Nephron progenitor cell (in vitro differentiated cells): Measurements from ENCODE around the gene UTY.

Experiments
- DNase-seq: peaks from one replicate; pipeline ENCODE4 v3.0.0; 2021
- H3K27ac Mint-ChIP-seq: 2 replicates; pipeline ENCODE4 v1.8.0; 2021; ENCODE audit warnings: mild to moderate bottlenecking, moderate library complexity, mixed read lengths
- H3K27me3 Mint-ChIP-seq: 2 replicates; pipeline ENCODE4 v1.8.0; 2021; ENCODE audit warnings: mild to moderate bottlenecking, low read depth, mixed read lengths; ENCODE audit not compliant: poor library complexity
- H3K36me3 Mint-ChIP-seq: 2 replicates; pipeline ENCODE4 v1.8.0; 2021; ENCODE audit warnings: low read depth, mixed read lengths
- H3K4me1 Mint-ChIP-seq: 2 replicates; pipeline ENCODE4 v1.8.0; 2021; ENCODE audit warnings: mixed read lengths
- H3K4me3 Mint-ChIP-seq: 2 replicates; pipeline ENCODE4 v1.8.0; 2021; ENCODE audit warnings: mild to moderate bottlenecking, moderate library complexity, mixed read lengths
- H3K9me3 Mint-ChIP-seq: 2 replicates; pipeline ENCODE4 v1.8.0; 2021; ENCODE audit warnings: mild to moderate bottlenecking, moderate library complexity, mixed read lengths
- TF ChIP-seq, protein P1 (sequence below): fragments of 200-600 bp; sonication (generic); IDR thresholded peaks from 2 replicates; pipeline ENCODE4 v1.5.0; 2021; ENCODE audit warnings: antibody characterized with exemption

The UTY gene

DNA sequence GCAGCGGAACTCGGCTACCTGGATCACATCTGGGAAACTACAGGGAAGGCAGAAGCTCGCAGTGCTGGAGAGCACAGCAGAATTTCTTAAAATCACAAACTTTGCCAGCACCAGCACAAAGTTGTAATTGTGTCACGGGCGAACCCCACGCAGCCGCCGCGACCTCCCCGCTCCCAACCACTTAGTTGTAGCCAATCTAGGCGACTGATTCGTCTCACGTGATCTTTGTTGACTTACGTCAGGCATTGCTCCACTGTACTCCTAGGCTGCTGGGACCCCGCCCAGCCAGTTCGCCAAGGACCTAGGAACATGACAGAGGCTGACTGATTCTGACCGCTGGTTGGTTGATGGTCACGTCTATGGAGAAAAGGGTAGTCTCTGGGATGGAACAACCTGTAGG, at the start of gene UTY:
UTY (minus strand) TSS at position 206 of the 400 bp plus-strand sequence. CDS start 368 bp downstream, outside the sequence.
- Mint-ChIP-seq H3K9me3 (no peaks in the 10 kb centered on the region), H3K36me3 (no peaks in the 10 kb centered on the region), H3K27me3 (no peaks in the 10 kb centered on the region), H3K4me3 (no peak within 1 kb of the TSS), H3K4me1 (no peaks in the 10 kb centered on the region), H3K27ac (no peak within 1 kb of the TSS)
- no peak for DNase-seq
- TF ChIP-seq, protein P1, sequence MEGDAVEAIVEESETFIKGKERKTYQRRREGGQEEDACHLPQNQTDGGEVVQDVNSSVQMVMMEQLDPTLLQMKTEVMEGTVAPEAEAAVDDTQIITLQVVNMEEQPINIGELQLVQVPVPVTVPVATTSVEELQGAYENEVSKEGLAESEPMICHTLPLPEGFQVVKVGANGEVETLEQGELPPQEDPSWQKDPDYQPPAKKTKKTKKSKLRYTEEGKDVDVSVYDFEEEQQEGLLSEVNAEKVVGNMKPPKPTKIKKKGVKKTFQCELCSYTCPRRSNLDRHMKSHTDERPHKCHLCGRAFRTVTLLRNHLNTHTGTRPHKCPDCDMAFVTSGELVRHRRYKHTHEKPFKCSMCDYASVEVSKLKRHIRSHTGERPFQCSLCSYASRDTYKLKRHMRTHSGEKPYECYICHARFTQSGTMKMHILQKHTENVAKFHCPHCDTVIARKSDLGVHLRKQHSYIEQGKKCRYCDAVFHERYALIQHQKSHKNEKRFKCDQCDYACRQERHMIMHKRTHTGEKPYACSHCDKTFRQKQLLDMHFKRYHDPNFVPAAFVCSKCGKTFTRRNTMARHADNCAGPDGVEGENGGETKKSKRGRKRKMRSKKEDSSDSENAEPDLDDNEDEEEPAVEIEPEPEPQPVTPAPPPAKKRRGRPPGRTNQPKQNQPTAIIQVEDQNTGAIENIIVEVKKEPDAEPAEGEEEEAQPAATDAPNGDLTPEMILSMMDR = no peak

DNA sequence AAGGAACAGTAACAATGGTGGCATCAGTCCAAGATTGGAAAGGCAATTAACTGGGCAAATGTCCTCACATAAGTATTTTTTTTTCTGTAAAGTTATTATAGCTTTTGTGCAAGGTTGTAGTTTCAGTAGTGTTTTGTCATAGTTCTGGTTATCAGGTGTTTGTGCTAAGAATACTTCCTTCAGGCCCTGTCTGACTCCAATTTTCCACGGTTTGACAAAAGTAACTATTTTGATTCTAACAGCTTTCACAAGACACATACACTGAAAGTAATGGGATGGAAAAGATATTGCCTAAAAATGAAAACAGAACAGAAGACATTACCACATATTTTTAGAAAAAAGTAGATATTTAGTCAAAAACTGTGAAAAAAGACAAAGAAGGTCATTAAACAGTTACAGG, 40.6 kb upstream of the UTY start:
- Mint-ChIP-seq H3K36me3 (no peaks in the 10 kb centered on the region), H3K9me3 (no peaks in the 10 kb centered on the region), H3K27me3 (no peaks in the 10 kb centered on the region), H3K4me3 (no peak overlapping the region), H3K4me1 (no peaks in the 10 kb centered on the region), H3K27ac (no peak overlapping the region)
- DNase-seq = no peak
- TF ChIP-seq, protein P1 = no peak

DNA sequence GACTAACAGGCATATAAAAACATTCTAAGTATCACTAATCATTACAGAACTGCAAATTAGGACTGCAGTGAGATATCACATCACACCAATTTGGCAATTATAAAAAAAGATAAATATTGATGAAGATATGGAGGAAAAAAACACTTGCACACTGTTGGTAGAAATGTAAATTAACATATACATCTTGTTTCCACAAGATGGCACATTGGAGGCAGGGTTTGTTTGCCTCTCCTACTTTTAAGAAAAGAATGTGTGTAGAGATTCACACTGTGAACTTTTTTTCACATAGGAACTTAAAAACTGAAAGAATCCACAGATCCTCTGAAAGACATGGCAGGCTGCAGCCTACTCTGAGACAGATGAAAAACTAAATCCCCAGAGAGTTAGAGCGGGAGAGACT, 21.4 kb upstream of the UTY start:
- TF ChIP-seq, protein P1 = no peak

GRCh38 chrY:13493737-13494136, 13.9 kb upstream of the UTY start:
- Mint-ChIP-seq H3K27me3 (no peaks in the 10 kb centered on the region), H3K36me3 (no peaks in the 10 kb centered on the region), H3K4me3 (no peak overlapping the region), H3K27ac (no peak overlapping the region), H3K4me1 (no peaks in the 10 kb centered on the region), H3K9me3 (no peaks in the 10 kb centered on the region)
- TF ChIP-seq, protein P1 = no peak
- no peak for DNase-seq

More for the DNA sequence above, 21.4 kb upstream of the UTY start:
- DNase-seq = no peak
- Mint-ChIP-seq H3K4me3 (no peak overlapping the region), H3K27ac (no peak overlapping the region), H3K9me3 (no peaks in the 10 kb centered on the region), H3K27me3 (no peaks in the 10 kb centered on the region), H3K4me1 (no peaks in the 10 kb centered on the region), H3K36me3 (no peaks in the 10 kb centered on the region)

DNA sequence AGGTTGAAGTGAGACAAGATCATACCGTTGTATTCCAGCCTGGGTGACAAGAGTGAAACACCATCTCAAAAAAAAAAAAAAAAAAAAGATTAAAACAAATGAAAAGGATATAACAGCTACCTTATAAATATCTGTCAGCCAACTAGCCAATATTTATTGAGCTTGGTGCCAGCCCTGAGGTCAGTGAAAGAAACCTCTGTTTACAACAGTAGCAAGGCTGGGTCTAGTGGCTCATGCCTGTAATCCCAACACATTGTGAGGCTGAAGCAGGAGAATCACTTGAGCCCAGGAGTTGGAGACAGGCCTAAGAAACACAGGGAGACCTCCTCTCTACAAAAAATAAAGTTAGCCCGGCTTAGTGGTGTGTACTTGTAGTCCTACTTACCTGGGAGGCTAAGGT, 12.6 kb upstream of the UTY start:
- no peak overlapping the region for H3K4me3 Mint-ChIP-seq
- no peak overlapping the region for H3K27ac Mint-ChIP-seq
- H3K4me1 Mint-ChIP-seq = no peaks in the 10 kb centered on the region
- H3K27me3 Mint-ChIP-seq = no peaks in the 10 kb centered on the region
- TF ChIP-seq, protein P1 = no peak
- H3K9me3 Mint-ChIP-seq = no peaks in the 10 kb centered on the region
- DNase-seq = no peak
- no peaks in the 10 kb centered on the region for H3K36me3 Mint-ChIP-seq

DNA sequence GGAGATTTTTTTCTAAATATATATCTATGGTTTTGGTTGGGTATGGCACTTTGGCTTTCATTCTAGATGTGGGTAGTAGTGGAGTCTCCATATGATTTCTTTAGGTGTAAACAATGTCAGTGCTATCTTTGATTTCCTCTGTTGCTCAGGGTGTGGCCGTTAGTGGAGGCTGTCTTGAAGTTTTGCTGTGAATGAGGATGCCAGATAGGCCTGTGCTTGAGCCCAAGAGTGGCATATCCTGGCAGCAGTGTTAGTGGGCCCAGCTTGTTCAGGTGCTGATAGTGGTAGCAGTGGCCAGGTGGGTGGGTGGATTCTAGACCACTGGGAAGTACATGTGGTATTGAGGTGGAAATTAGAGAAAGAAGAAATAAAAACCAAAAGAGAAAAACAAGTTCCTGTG, 8.9 kb upstream of the UTY start:
- Mint-ChIP-seq H3K27ac (no peak overlapping the region), H3K36me3 (no peaks in the 10 kb centered on the region), H3K27me3 (no peaks in the 10 kb centered on the region), H3K4me3 (no peak overlapping the region), H3K9me3 (no peaks in the 10 kb centered on the region), H3K4me1 (no peaks in the 10 kb centered on the region)
- TF ChIP-seq, protein P1 = no peak
- DNase-seq = no peak
